Peyer's patch (tissue), 4 donors: ENCODE results near the gene RIC3.

ENCODE experiments used
- CTCF ChIP-seq, 6 experiments: fragments of 450-650 bp in 4 of 6; fragments of 200-600 bp in 2 of 6; sonication (generic) in 1 of 6; IDR thresholded peaks; one replicate each; pipeline ENCODE4 v1.5.1; 2017 to 2019; ENCODE audit warnings: antibody characterized with exemption in 6 of 6, mild to moderate bottlenecking in 3 of 6, moderate library complexity in 1 of 6
- POLR2A ChIP-seq, 2 donors: fragments of 450-650 bp; IDR thresholded peaks; one replicate each; pipeline ENCODE4 v1.5.1; 2017; ENCODE audit warnings: antibody characterized with exemption in 2 of 2, mild to moderate bottlenecking in 2 of 2, moderate library complexity in 2 of 2

GRCh38 chr11:8097062-8097461 lies 71.8 kb downstream of the RIC3 start:
- no peak for TF ChIP-seq CTCF (IDR thresholded peaks at IDR 0.05)
- no peak for TF ChIP-seq POLR2A (IDR thresholded peaks at IDR 0.05)
